ENCODE results near the gene ALDH1B1.
"Not testable (repeated sequence)": the region's sequence is repeated elsewhere in the genome, so short reads cannot be mapped to it uniquely, and the experiment has no call there.

Gene ALDH1B1

GRCh38 chr9:38360839-38361472 lies 31.5 kb upstream of the ALDH1B1 start:
- no peak overlapping the region for H3K27ac ChIP-seq
- no peak for DNase-seq (ENCODE audit: low read depth, low spot score)

- H3K27ac ChIP-seq, result no peak overlapping the region
- no peak for DNase-seq (ENCODE audit: low read depth, low spot score)
Measured at GRCh38 chr9:38361473-38361850, 31.0 kb upstream of the ALDH1B1 start.

GRCh38 chr9:38362852-38363588 lies 29.5 kb upstream of the ALDH1B1 start:
- DNase-seq (ENCODE audit: low read depth, low spot score), result no peak
- H3K27ac ChIP-seq, result no peak overlapping the region

GRCh38 chr9:38363589-38363925 lies 28.9 kb upstream of the ALDH1B1 start:
- no peak overlapping the region for H3K27ac ChIP-seq
- no peak for DNase-seq (ENCODE audit: low read depth, low spot score)

GRCh38 chr9:38367898-38368297 lies 24.6 kb upstream of the ALDH1B1 start:
- no peak for DNase-seq (ENCODE audit: low read depth, low spot score)
- H3K27ac ChIP-seq, result no peak overlapping the region

- no peak for DNase-seq (ENCODE audit: low read depth, low spot score)
Measured at GRCh38 chr9:38368731-38369130, 23.8 kb upstream of the ALDH1B1 start.

GRCh38 chr9:38370176-38370575 lies 22.3 kb upstream of the ALDH1B1 start:
- H3K27ac ChIP-seq, result no peak overlapping the region
- no peak for DNase-seq (ENCODE audit: low read depth, low spot score)

More at GRCh38 chr9:38368731-38369130, 23.8 kb upstream of the ALDH1B1 start:
- H3K27ac ChIP-seq, result no peak overlapping the region

GRCh38 chr9:38371495-38371894 lies 21.0 kb upstream of the ALDH1B1 start:
- H3K27ac ChIP-seq, result no peak overlapping the region
- peak; percentile 18 for DNase-seq (ENCODE audit: low read depth, low spot score)

- no peak overlapping the region for H3K27ac ChIP-seq
- no peak for DNase-seq (ENCODE audit: low read depth, low spot score)
Measured at GRCh38 chr9:38372762-38373619, 19.5 kb upstream of the ALDH1B1 start.

- DNase-seq (ENCODE audit: low read depth, low spot score), result no peak
- no peak overlapping the region for H3K27ac ChIP-seq
Measured at GRCh38 chr9:38373679-38374078, 18.8 kb upstream of the ALDH1B1 start.

- DNase-seq (ENCODE audit: low read depth, low spot score), result no peak
Measured at GRCh38 chr9:38374847-38375571, 17.5 kb upstream of the ALDH1B1 start.

GRCh38 chr9:38375572-38375963 lies 16.9 kb upstream of the ALDH1B1 start:
- H3K27ac ChIP-seq, result no peak overlapping the region

More at GRCh38 chr9:38374847-38375571, 17.5 kb upstream of the ALDH1B1 start:
- H3K27ac ChIP-seq, result no peak overlapping the region

GRCh38 chr9:38376021-38376670 lies 16.4 kb upstream of the ALDH1B1 start:
- no peak for DNase-seq (ENCODE audit: low read depth, low spot score)
- H3K27ac ChIP-seq, result no peak overlapping the region

More at GRCh38 chr9:38375572-38375963, 16.9 kb upstream of the ALDH1B1 start:
- no peak for DNase-seq (ENCODE audit: low read depth, low spot score)

GRCh38 chr9:38377336-38378083 lies 15.0 kb upstream of the ALDH1B1 start:
- not testable (repeated sequence) for H3K27ac ChIP-seq; DNase-seq (ENCODE audit: low read depth, low spot score)

- H3K27ac ChIP-seq, result no peak overlapping the region
- no peak for DNase-seq (ENCODE audit: low read depth, low spot score)
Measured at GRCh38 chr9:38380230-38380871, 12.2 kb upstream of the ALDH1B1 start.

- DNase-seq (ENCODE audit: low read depth, low spot score), result no peak
- no peak overlapping the region for H3K27ac ChIP-seq
Measured at GRCh38 chr9:38380872-38381534, 11.5 kb upstream of the ALDH1B1 start.

GRCh38 chr9:38382141-38382540 lies 10.4 kb upstream of the ALDH1B1 start:
- no peak overlapping the region for H3K27ac ChIP-seq
- no peak for DNase-seq (ENCODE audit: low read depth, low spot score)
